Tibial artery (tissue), 4 donors: ENCODE data around the gene CXCL14.

Source experiments
- DNase-seq, 2 donors: peaks; one replicate each; pipeline ENCODE4 v3.0.0-alpha.2; 2019
- H3K27ac ChIP-seq, 2 donors: fragments of 200-600 bp; sonication (generic) in 1 of 2; 1 replicate in 1 of 2; 2 replicates in 1 of 2; pipeline ENCODE4 v1.5.1; 2018 to 2019; ENCODE audit warnings: mild to moderate bottlenecking in 1 of 2
- H3K27me3 ChIP-seq, 2 donors: fragments of 200-600 bp; sonication (generic) in 1 of 2; one replicate each; pipeline versions ENCODE4 v1.5.1 to v1.6.0; 2016 to 2019
- H3K36me3 ChIP-seq, 3 donors: fragments of 200-600 bp; sonication (generic) in 2 of 3; one replicate each; pipeline ENCODE4 v1.5.1; 2016 to 2019; ENCODE audit warnings: mild to moderate bottlenecking in 2 of 3
- H3K4me1 ChIP-seq, 4 donors: fragments of 200-600 bp; sonication (generic) in 2 of 4; 1 replicate in 3 of 4; 2 replicates in 1 of 4; pipeline ENCODE4 v1.5.1; 2016 to 2019
- H3K4me3 ChIP-seq, 2 donors: fragments of 200-600 bp; sonication (generic) in 1 of 2; 1 replicate in 1 of 2; 2 replicates in 1 of 2; pipeline ENCODE4 v1.5.1; 2018 to 2019; ENCODE audit warnings: mild to moderate bottlenecking in 2 of 2
- H3K9me3 ChIP-seq, 3 donors: fragments of 200-600 bp; sonication (generic) in 1 of 3; one replicate each; pipeline ENCODE4 v1.5.1; 2016 to 2019
- CTCF ChIP-seq, 2 experiments: fragments of 200-600 bp in 1 of 2; fragments of 450-650 bp in 1 of 2; IDR thresholded peaks; one replicate each; pipeline ENCODE4 v1.5.1; 2017 to 2019; ENCODE audit warnings: antibody characterized with exemption in 2 of 2, mild to moderate bottlenecking in 1 of 2, moderate library complexity in 1 of 2
- intact Hi-C: fragments of 100-400 bp; cut with DNase I; formaldehyde crosslinking; loops from one replicate; pipeline ENCODE4 v1.15.0; 2023; ENCODE audit warnings: low total_unique reads

CXCL14 gene

DNA sequence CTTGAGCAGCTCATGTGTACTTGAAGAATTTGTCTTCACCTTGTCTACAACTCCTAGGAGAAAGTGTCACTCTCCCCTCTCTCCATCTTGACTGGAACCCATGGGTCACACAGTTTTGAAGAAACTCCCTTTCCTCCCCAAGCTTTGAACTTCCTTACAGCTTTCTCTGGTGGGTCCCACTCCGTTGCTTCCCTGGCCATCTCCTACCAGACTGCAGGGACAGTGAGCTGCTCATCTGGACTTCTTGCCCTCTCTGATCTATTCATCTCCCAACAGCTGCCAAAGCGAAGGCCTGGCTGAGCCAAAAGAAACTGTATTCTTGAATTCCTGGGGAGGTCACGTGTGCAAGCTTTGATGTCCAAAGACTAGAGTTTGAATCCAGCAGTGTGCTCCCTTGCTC lies 22.7 kb upstream of the CXCL14 start:
- no peak for TF ChIP-seq CTCF (IDR thresholded peaks at IDR 0.05)
- no peaks in the 10 kb centered on the region for H3K9me3 ChIP-seq
- intact Hi-C loops, result no loop called here
- H3K36me3 ChIP-seq, result no peaks in the 10 kb centered on the region
- DNase-seq, result no peak
- H3K27ac ChIP-seq, result no peak overlapping the region
- no peak overlapping the region for H3K4me3 ChIP-seq
- no peaks in the 10 kb centered on the region for H3K4me1 ChIP-seq
- H3K27me3 ChIP-seq, result no peaks in the 10 kb centered on the region

- Histone ChIP-seq H3K27me3 (no peaks in the 10 kb centered on the region), H3K9me3 (no peaks in the 10 kb centered on the region), H3K4me1 (no peaks in the 10 kb centered on the region), H3K27ac (no peak overlapping the region), H3K4me3 (no peak overlapping the region), H3K36me3 (no peaks in the 10 kb centered on the region)
- no peak for DNase-seq
- no peak for TF ChIP-seq CTCF (IDR thresholded peaks at IDR 0.05)
- intact Hi-C loops, result no loop called here
Observed at GRCh38 chr5:135600971-135601381, 22.2 kb upstream of the CXCL14 start.

GRCh38 chr5:135600152-135600570 lies 21.4 kb upstream of the CXCL14 start:
- Histone ChIP-seq H3K4me3 (no peak overlapping the region), H3K36me3 (no peaks in the 10 kb centered on the region), H3K27ac (no peak overlapping the region), H3K4me1 (no peaks in the 10 kb centered on the region), H3K27me3 (no peaks in the 10 kb centered on the region), H3K9me3 (no peaks in the 10 kb centered on the region)
- no peak for TF ChIP-seq CTCF (IDR thresholded peaks at IDR 0.05)
- no peak for DNase-seq
- intact Hi-C loops, result no loop called here

DNA sequence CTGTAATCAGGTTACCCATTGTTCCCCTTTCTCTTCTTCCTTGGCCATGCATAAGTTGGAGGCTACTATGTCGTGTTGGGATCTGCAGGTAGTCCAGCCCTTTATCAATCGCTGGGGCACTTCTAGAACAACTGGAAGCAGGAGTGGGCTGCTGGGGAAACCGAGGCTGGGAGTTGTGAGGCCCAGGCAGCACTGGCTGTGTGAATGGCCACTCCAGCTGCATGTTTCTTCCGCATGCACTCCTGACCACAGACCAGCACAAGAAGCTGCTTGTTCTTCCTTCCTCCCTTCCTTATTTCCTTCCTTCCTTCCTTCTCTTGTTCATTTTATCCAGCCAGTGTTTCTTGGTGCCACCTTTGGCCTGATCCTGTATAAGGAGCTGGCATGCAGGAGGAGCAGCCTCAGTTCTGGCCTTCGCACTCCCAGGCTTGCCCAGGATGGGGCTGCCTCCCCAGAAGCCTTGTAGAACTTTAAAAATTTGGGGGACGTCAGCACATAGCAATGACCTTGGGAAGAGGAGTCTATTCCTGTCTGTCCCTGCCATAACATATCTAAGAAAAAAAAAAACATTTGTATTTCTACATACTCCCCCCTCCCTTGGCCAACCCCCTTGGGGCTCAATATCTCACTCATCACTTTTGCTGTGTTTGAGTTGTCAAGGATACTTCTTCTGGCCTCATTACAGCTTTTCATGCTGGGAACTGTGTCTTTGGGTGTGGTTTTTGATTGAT lies 20.8 kb upstream of the CXCL14 start:
- H3K4me3 ChIP-seq, result no peak overlapping the region
- TF ChIP-seq CTCF (IDR thresholded peaks at IDR 0.05), result no peak
- intact Hi-C loops, result no loop called here
- H3K9me3 ChIP-seq, result no peaks in the 10 kb centered on the region
- H3K27me3 ChIP-seq, result peaks cover 0 to 2% of the 10 kb centered on the region in 2 donors
- no peak overlapping the region for H3K27ac ChIP-seq
- no peaks in the 10 kb centered on the region for H3K4me1 ChIP-seq
- no peaks in the 10 kb centered on the region for H3K36me3 ChIP-seq
- DNase-seq, result no peak

- no peak for TF ChIP-seq CTCF (IDR thresholded peaks at IDR 0.05)
- H3K9me3 ChIP-seq, result no peaks in the 10 kb centered on the region
- no peak overlapping the region for H3K27ac ChIP-seq
- no peaks in the 10 kb centered on the region for H3K36me3 ChIP-seq
- DNase-seq, result no peak
- peaks cover 0 to 2% of the 10 kb centered on the region in 2 donors for H3K27me3 ChIP-seq
- H3K4me3 ChIP-seq, result no peak overlapping the region
- no peaks in the 10 kb centered on the region for H3K4me1 ChIP-seq
- intact Hi-C loops, result no loop called here
Observed at GRCh38 chr5:135598691-135599395, 20.1 kb upstream of the CXCL14 start.
